BJ (cell line): ENCODE data around the gene THBS3. TPM values are rescaled to one million over a fixed set of nuclear protein-coding genes. Genes with fewer than 3 reads are reported as not detected.

Experiments
- CTCF ChIA-PET: fragments of 350-600 bp; formaldehyde crosslinking; extraction: SDS; loops from one replicate; lab custom pipeline; 2021; ENCODE audit warnings: antibody characterized with exemption, inconsistent platforms; lab: Yijun Ruan, JAX
- POLR2A ChIA-PET: fragments of 300-600 bp; sonication (Branson Sonifier 250); formaldehyde crosslinking; extraction: SDS; loops from one replicate; lab custom pipeline; 2021; ENCODE audit warnings: antibody characterized with exemption; lab: Charles Lee
- DNase-seq: peaks from one replicate; pipeline ENCODE4 v3.0.0-alpha.2; 2011; ENCODE audit warnings: low read depth
- H3K27me3 ChIP-seq: 2 replicates; pipeline ENCODE4 v1.6.0; 2011; ENCODE audit warnings: low read length; ENCODE audit not compliant: control insufficient read depth, insufficient read depth
- H3K36me3 ChIP-seq: 2 replicates; pipeline ENCODE4 v1.5.1; 2011; ENCODE audit warnings: low read length; ENCODE audit not compliant: control insufficient read depth, insufficient read depth
- H3K4me3 ChIP-seq: 2 replicates; pipeline ENCODE4 v1.5.1; 2011; ENCODE audit warnings: low read depth, mild to moderate bottlenecking, control low read depth, low read length
- CTCF ChIP-seq: IDR thresholded peaks from 2 replicates; pipeline ENCODE4 v1.5.1; 2011; ENCODE audit warnings: low read depth, mild to moderate bottlenecking, control low read depth, inconsistent platforms, low read length, moderate library complexity; ENCODE audit not compliant: insufficient read depth
- polyA plus RNA-seq: library from polyadenylated mRNA; depleted of rRNA; stranded (reverse); fragments of >200 nt; gene quantifications from 2 replicates; pipeline ENCODE4 v1.2.3, GENCODE V29; 2011

The THBS3 gene
- polyA plus RNA-seq, 1 experiment: 61.4 TPM

GRCh38 chr1:155205969-155206593 is 1.6 kb downstream of the THBS3 start:
- Histone ChIP-seq H3K36me3 (peaks cover 5% of the 10 kb centered on the region), H3K27me3 (no peaks in the 10 kb centered on the region), H3K4me3 (no peak overlapping the region)
- TF ChIP-seq CTCF: no peak
- ChIA-PET CTCF (interaction anchor here (1.1 to 6.7 kb wide), 6 partner anchors 11 to 44 kb away, joined by 3 to 79 read pairs (median 15); partner anchors contain the start of genes KRTCAP2 and TRIM46), POLR2A (no interaction called here)
- no peak for DNase-seq

GRCh38 chr1:155205035-155205434 is 2.7 kb downstream of the THBS3 start:
- Histone ChIP-seq H3K4me3 (no peak overlapping the region), H3K27me3 (no peaks in the 10 kb centered on the region), H3K36me3 (peaks cover 10% of the 10 kb centered on the region)
- no peak for DNase-seq
- TF ChIP-seq CTCF: no peak
- CTCF ChIA-PET: interaction anchor here (1.1 to 6.7 kb wide), 4 partner anchors 10 to 45 kb away, joined by 3 to 79 read pairs (median 41); no protein-coding TSS in a partner anchor
- POLR2A ChIA-PET: no interaction called here

GRCh38 chr1:155202731-155203515 is 4.8 kb downstream of the THBS3 start:
- no peak for TF ChIP-seq CTCF
- DNase-seq: no peak
- H3K36me3 ChIP-seq: peaks cover 18% of the 10 kb centered on the region
- CTCF ChIA-PET: interaction anchor here (1.4 to 6.7 kb wide), 3 partner anchors 8 to 23 kb away, joined by 5 to 79 read pairs (median 75); no protein-coding TSS in a partner anchor
- H3K27me3 ChIP-seq: no peaks in the 10 kb centered on the region
- POLR2A ChIA-PET: no interaction called here
- H3K4me3 ChIP-seq: no peak overlapping the region

- no peak for TF ChIP-seq CTCF
- Histone ChIP-seq H3K36me3 (peaks cover 20% of the 10 kb centered on the region), H3K4me3 (no peak overlapping the region), H3K27me3 (no peaks in the 10 kb centered on the region)
- DNase-seq: no peak
- POLR2A ChIA-PET: no interaction called here
- CTCF ChIA-PET: interaction anchor here (1.4 kb wide), 1 partner anchor 9 kb away, joined by 5 read pairs; no protein-coding TSS in a partner anchor
These were observed 5.5 kb downstream of the THBS3 start for GRCh38 chr1:155202198-155202597.

- Histone ChIP-seq H3K36me3 (peaks cover 24% of the 10 kb centered on the region), H3K4me3 (no peak overlapping the region), H3K27me3 (no peaks in the 10 kb centered on the region)
- no peak for DNase-seq
- no peak for TF ChIP-seq CTCF
- POLR2A ChIA-PET: no interaction called here
- CTCF ChIA-PET: interaction anchor here (0.7 kb wide), 1 partner anchor 28 kb away, joined by 3 read pairs; the partner anchor contains the start of gene KRTCAP2
These were observed 6.8 kb downstream of the THBS3 start for GRCh38 chr1:155200920-155201319.
